ENCODE data around the gene EXOSC5. TPM values are rescaled to one million over a fixed set of nuclear protein-coding genes. Genes with fewer than 3 reads are reported as not detected.

The EXOSC5 gene
- total and polyA plus RNA-seq, 10 of the 15 experiments (the other 5 are each of a cell fraction or from before 2014, with no cell fraction given): 15.8 to 123 (median 52.7) TPM

DNA sequence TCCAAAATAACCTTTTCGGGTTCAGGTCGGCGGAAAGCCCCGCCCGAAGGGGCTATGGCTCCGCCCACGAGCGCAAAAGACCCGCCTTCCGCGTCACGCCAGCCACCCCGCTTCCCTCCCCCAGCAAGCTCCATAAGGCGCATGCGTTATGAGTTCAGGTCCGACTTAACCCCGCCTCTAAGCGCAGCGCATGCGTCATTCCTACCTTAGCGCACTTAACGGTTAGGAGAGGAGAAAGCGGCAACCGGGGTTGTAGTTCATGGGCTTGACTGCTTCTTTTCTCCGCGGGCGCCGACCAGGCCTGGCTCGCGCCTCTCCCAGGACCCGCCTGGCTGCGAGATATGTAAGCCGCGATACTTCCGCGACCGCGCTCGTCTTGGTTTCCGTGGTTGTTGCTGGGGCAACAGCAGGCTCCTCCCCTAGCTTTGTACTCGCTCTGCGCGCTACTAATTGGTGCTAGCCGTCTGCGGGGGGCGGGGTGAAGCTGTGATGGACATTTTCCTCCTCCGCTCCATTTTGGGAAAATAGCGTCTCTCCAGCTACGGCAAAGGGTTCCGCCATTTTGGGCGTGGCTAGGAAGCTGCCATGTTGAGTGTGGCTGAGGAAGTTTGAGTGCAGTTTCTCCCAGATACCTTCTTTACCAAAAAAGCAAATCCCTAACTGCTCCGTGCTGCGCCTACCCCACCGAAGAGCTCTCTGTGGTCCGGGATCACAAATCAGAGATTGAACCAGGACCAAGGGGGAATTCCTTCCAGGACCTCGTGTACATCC lies 33.2 kb downstream of the EXOSC5 start, which contains the start of gene B9D2 (continued):
- TF ChIP-seq KDM1A (IDR thresholded peaks at IDR 0.05; ENCODE audit: borderline replicate concordance) (no peak), PAX5 (IDR thresholded peaks at IDR 0.05; ENCODE audit: borderline replicate concordance, low read depth, low read length) (no peak), NFIC (IDR thresholded peaks at IDR 0.05; ENCODE audit: low read depth, low read length) (no peak), ZSCAN29 (IDR thresholded peaks at IDR 0.05) (no peak), POU2F2 (IDR thresholded peaks at IDR 0.05; ENCODE audit: borderline replicate concordance, low read depth, low read length) (peak; percentile 55; the same call in 2 of the 3 replicates), PAX8 (IDR thresholded peaks at IDR 0.05) (peak; percentile 80; the same call in 1 of the 2 replicates), NR2F1 (conservative IDR thresholded peaks at IDR 0.05) (no peak; the same call in 1 of the 2 replicates), MYB (IDR thresholded peaks at IDR 0.05; ENCODE audit: borderline replicate concordance, low read depth, low read length) (no peak), HDAC6 (IDR thresholded peaks at IDR 0.05; ENCODE audit: unreplicated experiment) (no peak), POLR2AphosphoS5 (IDR thresholded peaks at IDR 0.05; ENCODE audit: low read length) (peak; percentile 93), ZNF24 (IDR thresholded peaks at IDR 0.05) (no peak), ATF7 (IDR thresholded peaks at IDR 0.05; ENCODE audit: low read depth) (peak; percentile 40; the same call in 1 of the 2 replicates), IRF4 (IDR thresholded peaks at IDR 0.05; ENCODE audit: low read depth, low read length) (no peak; the same call in 1 of the 2 replicates), JUND (IDR thresholded peaks at IDR 0.05; ENCODE audit: low read depth, low read length) (no peak), ZZZ3 (IDR thresholded peaks at IDR 0.05; ENCODE audit: control insufficient read depth, insufficient read length, low read depth) (no peak), ZBED1 (IDR thresholded peaks at IDR 0.05; ENCODE audit: borderline replicate concordance) (no peak), TBL1XR1 (IDR thresholded peaks at IDR 0.05; ENCODE audit: low read depth, low read length) (no peak), MYC (IDR thresholded peaks at IDR 0.05; ENCODE audit: insufficient read depth, insufficient read length, insufficient replicate concordance, low read length, severe bottlenecking) (no peak), POLR2A (IDR thresholded peaks at IDR 0.05; ENCODE audit: low read depth, low read length) (peak; percentile 93), BACH1 (IDR thresholded peaks at IDR 0.05; ENCODE audit: borderline replicate concordance) (peak; percentile 15; the same call in 1 of the 2 replicates)
- TF ChIP-seq, protein P1, sequence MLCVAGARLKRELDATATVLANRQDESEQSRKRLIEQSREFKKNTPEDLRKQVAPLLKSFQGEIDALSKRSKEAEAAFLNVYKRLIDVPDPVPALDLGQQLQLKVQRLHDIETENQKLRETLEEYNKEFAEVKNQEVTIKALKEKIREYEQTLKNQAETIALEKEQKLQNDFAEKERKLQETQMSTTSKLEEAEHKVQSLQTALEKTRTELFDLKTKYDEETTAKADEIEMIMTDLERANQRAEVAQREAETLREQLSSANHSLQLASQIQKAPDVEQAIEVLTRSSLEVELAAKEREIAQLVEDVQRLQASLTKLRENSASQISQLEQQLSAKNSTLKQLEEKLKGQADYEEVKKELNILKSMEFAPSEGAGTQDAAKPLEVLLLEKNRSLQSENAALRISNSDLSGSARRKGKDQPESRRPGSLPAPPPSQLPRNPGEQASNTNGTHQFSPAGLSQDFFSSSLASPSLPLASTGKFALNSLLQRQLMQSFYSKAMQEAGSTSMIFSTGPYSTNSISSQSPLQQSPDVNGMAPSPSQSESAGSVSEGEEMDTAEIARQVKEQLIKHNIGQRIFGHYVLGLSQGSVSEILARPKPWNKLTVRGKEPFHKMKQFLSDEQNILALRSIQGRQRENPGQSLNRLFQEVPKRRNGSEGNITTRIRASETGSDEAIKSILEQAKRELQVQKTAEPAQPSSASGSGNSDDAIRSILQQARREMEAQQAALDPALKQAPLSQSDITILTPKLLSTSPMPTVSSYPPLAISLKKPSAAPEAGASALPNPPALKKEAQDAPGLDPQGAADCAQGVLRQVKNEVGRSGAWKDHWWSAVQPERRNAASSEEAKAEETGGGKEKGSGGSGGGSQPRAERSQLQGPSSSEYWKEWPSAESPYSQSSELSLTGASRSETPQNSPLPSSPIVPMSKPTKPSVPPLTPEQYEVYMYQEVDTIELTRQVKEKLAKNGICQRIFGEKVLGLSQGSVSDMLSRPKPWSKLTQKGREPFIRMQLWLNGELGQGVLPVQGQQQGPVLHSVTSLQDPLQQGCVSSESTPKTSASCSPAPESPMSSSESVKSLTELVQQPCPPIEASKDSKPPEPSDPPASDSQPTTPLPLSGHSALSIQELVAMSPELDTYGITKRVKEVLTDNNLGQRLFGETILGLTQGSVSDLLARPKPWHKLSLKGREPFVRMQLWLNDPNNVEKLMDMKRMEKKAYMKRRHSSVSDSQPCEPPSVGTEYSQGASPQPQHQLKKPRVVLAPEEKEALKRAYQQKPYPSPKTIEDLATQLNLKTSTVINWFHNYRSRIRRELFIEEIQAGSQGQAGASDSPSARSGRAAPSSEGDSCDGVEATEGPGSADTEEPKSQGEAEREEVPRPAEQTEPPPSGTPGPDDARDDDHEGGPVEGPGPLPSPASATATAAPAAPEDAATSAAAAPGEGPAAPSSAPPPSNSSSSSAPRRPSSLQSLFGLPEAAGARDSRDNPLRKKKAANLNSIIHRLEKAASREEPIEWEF (IDR thresholded peaks at IDR 0.05; ENCODE audit: insufficient replicate concordance, low read depth, low read length): peak; percentile 57
- TF ChIP-seq, protein P2, sequence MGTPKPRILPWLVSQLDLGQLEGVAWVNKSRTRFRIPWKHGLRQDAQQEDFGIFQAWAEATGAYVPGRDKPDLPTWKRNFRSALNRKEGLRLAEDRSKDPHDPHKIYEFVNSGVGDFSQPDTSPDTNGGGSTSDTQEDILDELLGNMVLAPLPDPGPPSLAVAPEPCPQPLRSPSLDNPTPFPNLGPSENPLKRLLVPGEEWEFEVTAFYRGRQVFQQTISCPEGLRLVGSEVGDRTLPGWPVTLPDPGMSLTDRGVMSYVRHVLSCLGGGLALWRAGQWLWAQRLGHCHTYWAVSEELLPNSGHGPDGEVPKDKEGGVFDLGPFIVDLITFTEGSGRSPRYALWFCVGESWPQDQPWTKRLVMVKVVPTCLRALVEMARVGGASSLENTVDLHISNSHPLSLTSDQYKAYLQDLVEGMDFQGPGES (IDR thresholded peaks at IDR 0.05): no peak
- TF ChIP-seq, protein P3, sequence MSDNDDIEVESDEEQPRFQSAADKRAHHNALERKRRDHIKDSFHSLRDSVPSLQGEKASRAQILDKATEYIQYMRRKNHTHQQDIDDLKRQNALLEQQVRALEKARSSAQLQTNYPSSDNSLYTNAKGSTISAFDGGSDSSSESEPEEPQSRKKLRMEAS (IDR thresholded peaks at IDR 0.05; ENCODE audit: low read depth, low read length): no peak

All from GM12878 (cell line).